Measurements from ENCODE around the gene MUC22. TPM values are rescaled to one million over a fixed set of nuclear protein-coding genes. Genes with fewer than 3 reads are reported as not detected.
"Not testable (repeated sequence)": the region's sequence is repeated elsewhere in the genome, so short reads cannot be mapped to it uniquely, and the experiment has no call there.

MUC22 gene
- total RNA-seq, 1 donor from 2014 or later = not detected

DNA sequence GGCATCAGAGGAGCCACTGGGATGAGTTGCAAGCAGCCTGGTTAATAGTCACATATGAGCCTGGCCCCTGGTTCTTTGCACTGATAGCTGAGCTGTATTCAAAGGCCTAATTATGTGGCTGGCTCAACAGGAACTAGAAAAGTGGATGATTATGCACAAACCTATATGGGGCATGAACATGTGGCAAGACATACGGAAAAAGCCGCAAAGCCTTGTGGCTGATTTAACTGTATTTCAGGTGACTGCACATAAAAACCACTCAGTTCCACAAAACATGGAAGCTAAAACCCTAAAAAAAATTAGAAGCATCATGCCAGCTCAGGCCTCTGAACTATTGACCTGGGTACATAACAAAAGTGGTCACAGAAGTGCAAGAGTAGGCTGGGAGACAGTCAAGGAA lies 13.0 kb upstream of the MUC22 start:
- DNase-seq (ENCODE audit: low spot score) = no peak

DNA sequence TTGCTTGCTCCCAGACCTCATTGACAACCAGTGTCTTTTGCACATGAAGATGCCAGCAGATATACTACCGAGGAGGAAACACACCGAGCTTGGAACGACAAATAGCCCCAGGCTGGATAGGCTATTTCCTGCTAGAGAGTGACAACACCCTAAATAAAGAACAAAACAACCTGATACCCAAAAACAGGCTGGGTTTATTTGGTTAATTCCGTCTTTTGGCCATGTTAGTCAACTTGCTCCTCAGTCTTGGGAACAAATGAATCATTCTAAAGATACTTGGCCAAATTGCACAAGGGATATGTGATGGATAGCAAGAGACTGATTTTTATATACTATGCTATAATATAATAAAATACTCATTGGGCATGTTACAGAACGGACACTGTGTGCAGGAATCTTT lies 11.5 kb upstream of the MUC22 start:
- no peak for DNase-seq (ENCODE audit: low spot score)

DNA sequence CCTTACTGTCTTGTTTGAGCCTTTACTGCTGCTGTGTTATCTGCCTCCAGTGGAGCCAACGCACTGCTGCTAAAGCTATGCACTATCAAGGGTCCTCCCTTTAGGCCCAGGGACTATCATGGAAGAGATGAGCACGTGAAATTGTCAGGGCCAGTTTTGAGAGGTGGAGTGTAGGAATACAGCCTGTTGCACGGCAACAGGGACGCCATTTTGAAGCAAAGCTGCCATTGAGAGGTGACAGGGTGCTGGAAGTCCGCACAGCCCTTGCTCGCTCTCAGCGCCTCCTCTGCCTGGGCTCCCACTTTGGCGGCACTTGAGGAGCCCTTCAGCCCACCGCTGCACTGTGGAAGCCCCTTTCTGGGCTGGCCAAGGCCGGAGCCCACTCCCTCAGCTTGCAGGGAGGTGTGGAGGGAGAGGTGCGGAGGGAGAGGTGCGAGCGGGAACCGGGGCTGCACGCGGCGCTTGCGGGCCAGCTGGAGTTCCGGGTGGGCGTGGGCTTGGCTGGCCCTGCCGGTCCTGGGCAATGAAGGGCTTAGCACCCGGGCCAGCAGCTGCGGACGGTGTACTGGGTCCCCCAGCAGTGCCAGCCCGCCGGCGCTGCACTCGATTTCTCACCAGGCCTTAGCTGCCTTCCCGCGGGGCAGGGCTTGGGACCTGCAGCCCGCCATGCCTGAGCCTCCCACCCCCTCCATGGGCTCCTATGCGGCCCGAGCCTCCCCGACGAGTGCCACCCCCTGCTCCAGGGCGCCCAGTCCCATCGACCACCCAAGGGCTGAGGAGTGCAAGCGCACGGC lies 10.0 kb upstream of the MUC22 start:
- DNase-seq (ENCODE audit: low spot score) = not testable (repeated sequence)

DNA sequence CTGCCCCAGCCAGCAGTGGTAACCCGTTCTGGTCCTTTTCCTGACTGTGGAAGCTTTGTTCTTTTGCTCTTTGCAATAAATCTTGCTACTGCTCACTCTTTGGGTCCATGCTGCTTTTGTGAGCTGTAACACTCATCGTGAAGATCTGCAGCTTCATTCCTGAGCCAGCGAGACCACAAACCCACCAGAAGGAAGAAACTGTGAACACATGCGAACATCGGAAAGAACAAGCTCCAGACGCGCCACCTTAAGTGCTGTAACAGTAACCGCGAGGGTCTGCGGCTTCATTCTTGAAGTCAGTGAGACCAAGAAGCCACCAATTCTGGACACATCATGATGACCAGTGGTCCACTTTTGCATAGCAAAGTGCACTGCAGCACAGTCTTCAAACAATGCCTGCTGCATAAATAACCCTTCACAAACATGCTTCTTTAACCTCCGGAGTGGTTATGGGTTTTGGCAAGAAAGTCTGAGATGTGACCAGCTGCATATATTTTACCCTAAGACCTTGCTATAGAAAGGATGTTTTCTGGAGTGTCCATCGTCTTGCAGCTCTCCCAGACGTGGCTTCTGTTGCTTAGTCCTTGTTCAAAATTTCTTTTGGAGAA lies 8.9 kb upstream of the MUC22 start:
- DNase-seq (ENCODE audit: low spot score) = no peak

DNA sequence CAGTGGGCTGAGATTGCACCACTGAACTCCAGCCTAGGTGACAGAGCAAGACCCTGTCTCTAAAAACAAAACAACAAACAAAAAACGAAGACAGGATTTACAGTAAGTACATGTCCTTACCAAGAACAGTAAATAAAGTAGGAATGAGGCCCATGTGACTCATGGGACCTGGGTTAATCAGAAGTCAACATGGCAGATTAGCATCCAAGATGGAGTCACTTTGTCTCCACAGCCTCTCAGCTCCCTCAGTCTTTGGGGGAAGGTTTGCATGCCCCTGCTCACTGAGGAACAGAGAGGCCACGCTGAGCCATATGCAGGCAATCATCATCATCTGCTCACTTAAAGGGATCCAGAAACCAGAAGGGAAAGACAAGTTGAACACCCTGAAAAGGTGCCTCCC lies 7.8 kb upstream of the MUC22 start:
- DNase-seq (ENCODE audit: low spot score) = no peak

DNA sequence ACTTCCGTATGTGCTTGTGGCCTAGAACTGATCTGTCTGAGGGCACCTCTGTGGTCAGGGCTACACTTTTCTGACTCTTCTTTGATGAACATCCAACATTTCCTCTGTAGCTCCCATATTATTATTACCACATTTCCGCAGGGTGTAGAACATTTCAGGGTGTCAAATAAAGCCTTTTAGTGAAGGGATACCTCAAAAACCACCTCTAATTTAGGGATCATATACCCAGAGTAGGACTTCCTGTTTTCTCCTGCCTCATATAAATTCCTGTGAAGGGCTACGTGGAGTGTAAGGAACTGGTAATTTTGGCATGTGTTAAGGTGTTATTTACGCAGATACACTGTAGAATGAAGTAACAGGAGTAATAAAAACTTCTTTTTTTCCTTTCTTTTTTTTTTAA lies 5.5 kb upstream of the MUC22 start:
- DNase-seq (ENCODE audit: low spot score) = no peak

DNA sequence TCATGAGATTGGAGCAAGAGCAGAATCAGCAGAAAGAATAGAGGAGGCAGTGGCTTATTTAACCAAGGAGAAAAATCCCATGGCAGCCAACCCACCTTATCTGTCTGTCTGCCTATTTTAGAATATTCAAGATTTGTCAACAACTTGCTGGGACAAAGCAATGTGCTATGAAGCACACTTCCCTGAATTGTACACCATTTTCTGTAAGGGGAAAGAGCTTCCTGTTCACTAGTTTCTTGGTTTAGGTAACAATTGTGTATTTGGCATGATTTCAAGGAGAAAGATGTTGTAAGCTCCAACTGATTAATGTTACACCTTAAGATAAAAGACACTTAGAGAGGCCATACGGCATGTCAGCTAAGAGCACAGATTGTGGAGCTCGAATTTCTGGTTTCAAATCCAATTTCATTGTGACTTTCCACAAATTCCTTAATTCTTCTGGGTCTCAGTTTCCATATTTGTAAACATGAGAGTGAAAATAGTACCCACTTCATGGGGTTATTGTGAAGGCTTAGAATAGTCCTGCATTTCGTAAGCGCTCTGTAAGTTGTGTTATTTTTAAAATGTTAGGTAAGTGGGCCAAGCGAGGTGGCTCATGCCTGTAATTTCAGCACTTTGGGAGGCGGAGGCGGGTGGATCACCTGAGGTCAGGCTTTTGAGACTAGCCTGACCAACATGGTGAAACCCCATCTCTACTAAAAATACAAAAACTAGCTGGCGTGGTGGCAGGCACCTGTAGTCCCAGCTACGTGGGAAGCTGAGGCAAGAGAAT lies 4.8 kb upstream of the MUC22 start:
- peak; percentile 47 for DNase-seq (ENCODE audit: low spot score)

DNA sequence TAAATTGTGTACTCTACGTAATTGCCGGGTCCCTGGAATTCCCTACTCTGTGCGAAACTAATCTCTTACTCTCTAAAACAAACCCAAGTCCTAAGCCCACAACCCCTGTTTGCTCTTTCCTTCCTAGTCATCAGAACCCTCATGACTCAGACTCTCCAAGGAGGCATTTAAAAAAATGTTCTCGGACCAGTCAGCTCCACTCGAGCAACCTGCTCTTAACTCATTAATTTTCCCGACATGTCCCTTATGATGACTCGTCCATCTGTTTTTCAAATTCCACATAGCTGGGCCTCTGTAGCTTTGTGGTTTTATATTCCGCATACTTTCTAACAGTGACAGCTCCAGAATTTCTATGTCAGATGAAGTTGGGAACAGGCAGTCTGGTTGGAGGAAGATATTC lies 2.6 kb upstream of the MUC22 start:
- DNase-seq (ENCODE audit: low spot score) = peak; percentile 4

DNA sequence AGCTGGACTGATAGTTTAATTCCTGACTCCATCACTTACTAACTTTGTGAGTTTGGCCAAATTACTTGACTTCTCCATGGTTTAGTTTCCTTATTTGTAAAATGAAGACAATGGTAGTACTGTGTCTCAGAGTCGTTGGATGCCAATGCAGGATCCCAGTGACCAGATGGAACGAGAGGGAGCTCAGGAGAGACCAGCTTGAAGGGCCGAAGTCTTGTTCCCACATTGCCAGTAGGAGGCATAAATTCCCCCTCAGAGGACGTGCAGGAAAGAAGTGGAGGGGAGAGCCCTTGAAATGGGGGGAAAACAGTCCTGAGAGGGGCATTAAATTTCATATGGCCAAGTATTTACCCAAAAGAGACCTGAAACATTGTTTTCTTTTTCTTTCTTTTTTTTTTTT lies 2.1 kb upstream of the MUC22 start:
- peak; percentile 47 for DNase-seq (ENCODE audit: low spot score)

DNA sequence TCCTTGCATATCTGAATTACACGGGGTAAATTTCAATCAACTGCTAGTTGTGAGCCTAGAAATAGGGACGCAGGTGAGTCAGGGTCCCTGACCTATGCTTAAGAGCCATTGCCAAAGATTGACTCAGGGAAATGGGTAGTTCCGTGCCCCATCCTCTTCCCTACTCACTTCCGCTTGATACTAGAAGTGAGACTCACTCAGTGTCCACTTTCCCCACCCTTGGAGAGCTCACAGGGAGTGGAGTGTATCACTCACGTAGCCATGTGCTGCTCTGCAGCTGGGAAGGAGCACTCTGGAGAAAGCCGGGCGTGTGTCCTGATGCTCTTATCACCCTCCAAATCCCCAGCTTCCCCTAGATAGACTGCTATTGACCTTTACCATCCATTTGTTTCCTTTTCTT lies 543 bp upstream of the MUC22 start:
- no peak for DNase-seq (ENCODE audit: low spot score)

DNA sequence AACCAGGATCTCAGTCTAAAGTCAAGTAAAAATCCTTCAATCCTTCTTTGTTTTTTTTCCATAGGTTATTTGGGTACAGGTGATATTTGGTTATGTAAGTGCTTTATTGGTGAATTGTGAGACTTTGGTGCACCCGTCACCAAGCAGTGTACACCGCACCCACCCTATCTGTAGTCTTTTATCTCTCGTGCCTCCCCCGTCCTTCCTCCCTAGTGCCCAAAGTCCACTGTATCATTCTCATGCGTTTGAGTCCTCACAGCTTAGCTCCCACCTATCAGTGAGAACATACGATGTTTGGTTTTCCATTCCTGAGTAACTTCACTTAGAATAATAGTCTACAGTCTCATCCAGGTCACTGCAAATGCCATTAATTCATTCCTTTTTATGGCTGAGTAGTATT lies 879 bp downstream of the MUC22 start:
- peak; percentile 22 for DNase-seq (ENCODE audit: low spot score)

DNA sequence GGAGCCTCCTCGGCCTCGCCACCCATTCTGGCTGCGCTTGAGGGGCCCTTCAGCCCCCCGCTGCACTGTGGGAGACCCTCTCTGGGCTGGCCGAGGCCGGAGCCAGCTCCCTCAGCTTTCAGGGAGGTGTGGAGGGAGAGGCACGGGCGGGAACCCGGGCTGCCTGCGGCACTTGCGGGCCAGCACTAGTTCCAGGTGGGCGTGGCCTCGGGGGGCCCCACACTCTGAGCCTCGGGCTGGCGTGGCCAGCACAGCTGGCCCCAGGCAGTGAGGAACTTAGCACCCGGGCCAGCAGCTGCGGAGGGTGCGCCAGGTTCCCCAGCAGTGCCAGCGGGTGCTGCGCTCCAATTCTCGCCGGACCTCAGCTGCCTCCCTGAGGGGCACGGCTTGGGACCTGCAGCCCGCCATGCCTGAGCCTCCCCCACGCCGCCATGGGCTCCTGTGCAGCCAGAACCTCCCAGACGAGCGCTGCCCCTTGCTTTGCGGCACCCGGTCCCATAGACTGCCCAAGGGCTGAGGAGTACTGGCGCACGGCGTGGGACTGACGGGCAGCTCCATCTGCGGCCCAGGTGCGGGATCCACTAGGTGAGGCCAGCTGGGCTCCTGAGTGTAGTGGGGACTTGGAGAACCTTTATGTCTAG lies 6.5 kb downstream of the MUC22 start:
- no peak for DNase-seq (ENCODE audit: low spot score)

DNA sequence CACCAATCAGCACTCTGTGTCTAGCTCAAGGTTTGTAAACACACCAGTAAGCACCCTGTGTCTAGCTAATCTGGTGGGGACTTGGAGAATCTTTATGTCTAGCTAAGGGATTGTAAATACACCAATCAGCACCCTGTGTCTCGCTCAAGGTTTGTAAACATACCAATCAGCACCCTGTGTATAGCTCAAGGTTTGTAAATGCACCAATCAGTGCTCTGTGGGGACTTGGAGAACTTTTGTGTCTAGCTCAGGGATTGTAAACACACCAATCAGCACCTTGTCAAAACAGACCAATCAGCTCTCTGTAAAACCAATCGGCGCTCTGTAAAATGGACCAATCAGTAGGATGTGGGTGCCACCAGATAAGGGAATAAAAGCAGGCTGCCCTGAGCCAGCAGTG lies 7.2 kb downstream of the MUC22 start:
- not testable (repeated sequence) for DNase-seq (ENCODE audit: low spot score)

DNA sequence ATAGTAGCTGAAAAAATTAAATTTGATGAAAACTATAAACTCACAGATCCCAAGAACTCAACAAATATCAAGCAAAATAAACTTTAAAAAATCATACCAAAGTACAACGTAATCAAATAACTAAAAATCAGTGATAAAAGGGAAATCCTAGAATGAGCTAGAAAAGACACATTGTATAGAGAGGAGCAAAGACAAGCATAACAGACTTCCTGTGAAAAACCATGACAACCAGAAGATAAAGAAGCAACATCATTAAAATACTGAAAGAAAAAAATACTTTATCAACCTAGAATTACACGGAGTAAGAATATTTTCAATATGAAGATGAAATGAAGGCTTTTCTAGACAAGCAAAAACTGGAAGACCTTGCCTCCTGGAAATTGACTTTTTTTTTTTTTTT lies 9.8 kb downstream of the MUC22 start:
- no peak for DNase-seq (ENCODE audit: low spot score)

DNA sequence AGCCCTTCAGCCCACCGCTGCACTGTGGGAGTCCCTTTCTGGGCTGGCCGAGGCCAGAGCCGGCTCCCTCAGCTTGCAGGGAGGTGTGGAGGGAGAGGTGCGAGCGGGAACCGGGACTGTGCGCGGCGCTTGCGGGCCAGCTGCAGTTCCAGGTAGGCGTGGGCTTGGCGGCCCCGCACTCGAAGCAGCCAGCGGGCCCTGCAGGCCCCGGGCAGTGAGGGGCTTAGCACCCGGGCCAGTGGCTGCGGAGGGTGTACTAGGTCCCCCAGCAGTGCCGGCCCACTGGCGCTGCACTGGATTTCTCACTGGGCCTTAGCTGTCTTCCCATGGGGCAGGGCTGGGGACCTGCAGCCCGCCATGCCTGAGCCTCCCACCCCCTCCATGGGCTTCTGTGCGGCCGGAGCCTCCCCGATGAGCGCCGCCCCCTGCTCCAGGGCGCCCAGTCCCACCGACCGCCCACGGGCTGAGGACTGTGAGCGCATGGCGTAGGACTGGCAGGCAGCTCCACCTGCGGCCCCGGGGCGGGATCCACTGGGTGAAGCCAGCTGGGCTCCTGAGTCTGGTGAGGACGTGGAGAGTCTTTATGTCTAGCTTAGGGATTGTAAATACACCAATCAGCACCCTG lies 10.5 kb downstream of the MUC22 start:
- peak; percentile 83 for DNase-seq (ENCODE audit: low spot score)

DNA sequence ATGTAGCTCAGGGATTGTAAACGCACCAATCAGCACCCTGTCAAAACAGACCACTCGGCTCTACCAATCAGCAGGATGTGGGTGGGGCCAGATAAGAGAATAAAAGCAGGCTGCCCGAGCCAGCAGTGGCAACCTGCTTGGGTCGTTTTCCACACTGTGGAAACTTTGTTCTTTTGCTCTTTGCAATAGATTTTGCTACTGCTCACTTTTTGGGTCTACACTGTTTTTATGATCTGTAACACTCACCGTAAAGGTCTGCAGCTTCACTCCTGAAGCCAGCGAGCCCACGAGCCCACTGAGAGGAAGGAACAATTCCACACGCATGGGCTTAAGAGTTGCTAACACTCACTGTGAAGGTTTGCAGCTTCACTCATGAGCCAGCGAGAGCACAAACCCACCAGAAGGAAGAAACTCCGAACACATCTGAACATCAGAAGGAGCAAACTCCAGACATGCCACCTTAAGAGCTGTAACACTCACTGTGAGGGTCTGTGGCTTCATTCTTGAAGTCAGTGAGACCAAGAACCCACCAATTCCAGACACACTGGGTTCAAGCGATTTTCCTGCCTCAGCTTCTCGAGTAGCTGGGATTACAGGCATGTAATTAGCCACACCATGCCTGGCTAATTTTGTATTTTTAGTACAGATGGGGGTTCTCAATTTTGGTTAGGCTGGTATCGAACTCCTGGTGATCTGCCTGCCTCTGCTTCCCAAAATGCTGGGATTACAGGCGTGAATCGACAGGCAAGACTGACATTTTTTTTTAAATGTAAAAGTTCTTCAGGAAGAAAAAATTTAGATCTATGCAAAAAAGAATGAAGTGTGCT lies 11.6 kb downstream of the MUC22 start:
- peak; percentile 35 for DNase-seq (ENCODE audit: low spot score)

DNA sequence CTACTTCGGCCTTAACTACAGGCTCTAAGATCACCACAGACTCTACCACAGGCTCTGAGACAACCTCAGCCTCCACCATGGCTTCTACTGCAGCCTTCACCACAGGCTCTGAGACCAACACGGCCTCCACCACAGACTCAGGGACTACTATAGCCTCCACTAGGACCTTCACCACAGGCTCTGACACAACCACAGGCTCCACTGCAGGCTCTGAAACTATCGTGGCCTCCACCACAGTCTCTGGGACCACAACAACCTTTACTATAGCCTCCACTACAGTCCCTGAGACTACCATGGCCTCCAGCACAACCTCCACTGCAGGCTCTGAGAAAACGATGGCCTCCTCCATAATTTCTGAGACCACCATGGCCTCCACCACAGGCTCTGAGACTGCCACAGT lies 15.3 kb downstream of the MUC22 start:
- DNase-seq (ENCODE audit: low spot score) = no peak

DNA sequence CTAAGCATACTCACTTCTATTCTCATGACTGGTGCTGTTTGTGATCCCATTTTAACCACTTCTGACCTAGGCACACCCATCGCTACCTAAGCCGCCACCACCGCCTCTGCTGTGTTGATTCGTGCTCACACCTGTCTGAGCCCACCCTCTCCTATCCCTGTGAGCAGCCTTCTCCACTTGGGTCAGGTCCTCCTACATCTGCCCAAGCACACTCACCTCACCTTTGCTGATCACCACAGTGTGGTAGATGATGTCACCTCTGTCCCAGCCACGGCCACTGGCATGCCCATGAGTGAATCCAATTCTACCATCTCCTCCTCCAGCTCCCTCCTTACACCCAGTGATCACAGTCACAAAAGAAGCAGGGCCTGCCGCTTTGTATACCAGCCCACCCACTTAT lies 20.8 kb downstream of the MUC22 start:
- no peak for DNase-seq (ENCODE audit: low spot score)

DNA sequence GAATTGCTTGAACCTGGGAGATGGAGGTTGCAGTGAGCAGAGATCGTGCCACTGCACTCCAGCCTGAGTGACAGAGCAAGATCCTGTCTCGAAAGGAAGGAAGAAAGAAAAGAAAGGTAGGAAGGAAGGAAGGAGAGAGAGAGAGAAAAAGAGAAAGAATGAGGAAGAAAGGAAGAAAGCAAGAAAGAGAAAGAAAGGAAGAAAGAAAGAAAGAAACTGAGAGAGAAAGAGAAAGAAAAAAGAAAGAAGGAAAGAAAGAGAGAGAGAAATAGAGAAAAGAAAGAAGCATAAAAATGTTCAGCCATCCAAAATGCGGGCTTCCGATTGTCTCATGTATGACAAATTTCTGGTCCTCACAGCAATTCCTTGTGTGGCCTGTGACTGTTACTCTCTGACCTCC lies 22.8 kb downstream of the MUC22 start:
- DNase-seq (ENCODE audit: low spot score) = no peak

DNA sequence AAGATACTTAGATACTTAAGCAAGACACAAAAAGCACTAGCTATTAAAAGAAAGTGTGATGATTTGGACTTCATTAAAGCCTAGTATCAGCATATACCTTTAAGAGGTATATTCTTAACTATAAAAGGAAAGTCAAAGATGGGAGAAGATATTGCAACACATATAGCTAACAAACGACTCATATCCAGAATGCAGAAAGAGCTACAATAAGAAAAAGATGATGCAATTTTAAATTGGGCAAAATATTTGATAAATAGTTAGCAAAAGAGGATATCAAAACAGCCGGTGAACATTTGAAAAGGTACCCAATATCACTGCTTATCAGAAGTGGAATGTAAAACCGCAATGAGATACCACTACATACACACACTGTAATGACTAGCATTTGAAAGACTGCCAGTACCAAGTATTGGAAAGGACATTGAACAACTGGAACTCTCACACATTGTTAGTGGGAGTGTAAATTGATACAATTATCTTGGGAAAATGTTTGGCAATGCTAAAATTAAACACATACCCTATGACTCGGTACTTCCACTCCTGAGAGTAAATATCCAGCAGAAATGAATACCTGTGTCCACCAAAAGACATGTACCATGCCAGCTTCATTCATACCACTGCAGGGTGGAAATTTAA lies 25.7 kb downstream of the MUC22 start:
- DNase-seq (ENCODE audit: low spot score) = no peak
